Measurements from ENCODE around the gene RALGAPA1.

DNA sequence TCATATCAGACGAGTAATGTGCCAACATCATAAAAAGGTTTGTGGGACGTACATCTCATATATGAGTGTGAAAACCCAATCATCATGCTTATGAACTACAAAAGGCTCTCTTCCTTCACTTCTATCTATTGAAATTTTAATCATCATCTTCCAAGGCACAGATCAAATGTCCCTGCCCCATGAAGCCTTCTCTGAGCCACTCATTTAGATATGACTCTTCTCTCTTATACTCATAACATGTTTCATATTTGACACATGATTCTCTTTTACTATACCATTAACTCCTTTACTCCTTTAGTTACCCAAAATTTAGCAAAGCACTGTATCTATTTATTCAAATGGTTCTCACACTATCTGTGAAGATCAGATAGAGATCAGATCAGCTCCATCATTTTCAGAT is 22.2 kb downstream of the RALGAPA1 start:
- no peak for TF ChIP-seq KLF1 (tag; IDR thresholded peaks at IDR 0.05)
- TF ChIP-seq NFXL1 (CRISPR knock-in tag; IDR thresholded peaks at IDR 0.05) = no peak
- TF ChIP-seq, protein P1, sequence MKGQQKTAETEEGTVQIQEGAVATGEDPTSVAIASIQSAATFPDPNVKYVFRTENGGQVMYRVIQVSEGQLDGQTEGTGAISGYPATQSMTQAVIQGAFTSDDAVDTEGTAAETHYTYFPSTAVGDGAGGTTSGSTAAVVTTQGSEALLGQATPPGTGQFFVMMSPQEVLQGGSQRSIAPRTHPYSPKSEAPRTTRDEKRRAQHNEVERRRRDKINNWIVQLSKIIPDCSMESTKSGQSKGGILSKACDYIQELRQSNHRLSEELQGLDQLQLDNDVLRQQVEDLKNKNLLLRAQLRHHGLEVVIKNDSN (CRISPR knock-in tag; IDR thresholded peaks at IDR 0.05) = no peak
- TF ChIP-seq CTCF (IDR thresholded peaks at IDR 0.05 in 2 of 3, conservative IDR thresholded peaks at IDR 0.05 in 1 of 3; ENCODE audit: insufficient read depth in 2 of 3, low read depth in 1 of 3, low read length in 3 of 3) = no peak
- TF ChIP-seq ZSCAN32 (CRISPR knock-in tag; IDR thresholded peaks at IDR 0.05) = no peak

All from K562 (cell line).